Stimulated activated CD8-positive, alpha-beta memory T cell treated with anti-CD3 and anti-CD28 coated beads, Interleukin-4, amount 100 ng/mL, for 24 hours (primary cell): ENCODE results near the gene FRMPD3.
"Not testable (repeated sequence)": the region's sequence is repeated elsewhere in the genome, so short reads cannot be mapped to it uniquely, and the experiment has no call there.

Experiments
- DNase-seq: peaks from one replicate; pipeline ENCODE4 v3.0.0-alpha.2; 2020; ENCODE audit warnings: low read depth

Gene FRMPD3

DNA sequence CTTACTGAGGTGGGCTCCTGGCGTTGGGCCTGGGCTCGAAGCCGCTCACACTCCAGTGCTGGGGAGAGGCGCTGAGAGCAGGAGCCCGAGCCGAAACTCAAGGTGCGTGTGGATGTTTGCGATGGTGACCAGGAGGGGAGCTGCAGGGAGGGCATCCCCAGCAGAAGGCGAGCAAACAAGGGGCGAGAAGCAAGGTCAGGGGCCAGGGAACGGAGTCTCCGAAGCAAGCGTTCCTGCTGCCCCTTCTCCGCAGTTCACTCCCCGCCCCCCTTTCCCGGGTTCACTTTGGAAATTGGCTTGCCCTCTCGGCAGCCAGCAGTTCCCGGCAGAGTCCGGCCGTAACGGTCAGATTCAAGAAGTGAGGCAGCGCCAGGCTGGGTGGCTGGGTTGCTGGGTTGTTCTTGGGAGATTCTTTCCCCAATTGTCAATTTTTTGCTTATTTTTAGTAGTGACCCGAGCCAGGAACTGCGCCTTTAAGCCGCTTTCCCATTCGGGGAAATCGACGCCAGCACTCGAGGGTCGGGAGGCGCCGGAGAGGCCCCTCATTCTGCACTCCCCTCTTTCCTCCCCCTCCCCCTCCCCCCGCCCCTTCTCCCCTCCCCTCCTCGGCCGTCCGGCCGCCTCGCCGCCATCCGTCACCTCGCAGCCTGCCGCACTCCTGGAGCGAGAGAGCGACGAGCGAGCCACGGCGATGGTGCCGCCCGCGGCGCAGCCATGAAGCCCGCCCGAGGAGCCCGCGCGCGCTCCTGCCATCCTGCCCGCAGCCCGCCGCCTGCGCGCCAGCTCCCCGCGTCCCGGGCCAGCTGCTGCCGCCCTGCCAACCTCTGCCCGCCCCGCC is at the start of gene FRMPD3:
Gene FRMPD3, plus strand, starts transcription at position 655 of the 838 bp plus-strand sequence. CDS start 76,937 bp downstream, outside the sequence.
- DNase-seq = no peak

- no peak for DNase-seq
Observed at GRCh38 chrX:107420571-107420970, 28.9 kb upstream of the FRMPD3 start.

- DNase-seq = no peak
Observed at GRCh38 chrX:107421337-107421861, 28.1 kb upstream of the FRMPD3 start.

DNA sequence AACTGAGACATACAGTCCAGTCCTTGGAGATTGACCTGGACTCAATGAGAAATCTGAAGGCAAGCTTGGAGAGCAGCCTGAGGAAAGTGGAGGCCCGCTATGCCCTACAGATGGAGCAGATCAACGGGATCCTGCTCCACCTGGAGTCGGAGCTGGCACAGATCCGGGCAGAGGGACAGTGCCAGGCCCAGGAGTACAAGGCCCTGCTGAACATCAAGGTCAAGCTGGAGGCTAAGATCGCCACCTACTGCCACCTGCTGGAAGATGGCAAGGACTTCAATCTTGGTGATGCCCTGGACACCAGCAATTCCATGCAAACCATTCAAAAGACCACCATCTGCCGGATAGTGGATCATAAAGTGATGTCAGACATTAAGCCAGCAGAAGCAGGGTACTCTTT is 20.4 kb upstream of the FRMPD3 start:
- no peak for DNase-seq

DNA sequence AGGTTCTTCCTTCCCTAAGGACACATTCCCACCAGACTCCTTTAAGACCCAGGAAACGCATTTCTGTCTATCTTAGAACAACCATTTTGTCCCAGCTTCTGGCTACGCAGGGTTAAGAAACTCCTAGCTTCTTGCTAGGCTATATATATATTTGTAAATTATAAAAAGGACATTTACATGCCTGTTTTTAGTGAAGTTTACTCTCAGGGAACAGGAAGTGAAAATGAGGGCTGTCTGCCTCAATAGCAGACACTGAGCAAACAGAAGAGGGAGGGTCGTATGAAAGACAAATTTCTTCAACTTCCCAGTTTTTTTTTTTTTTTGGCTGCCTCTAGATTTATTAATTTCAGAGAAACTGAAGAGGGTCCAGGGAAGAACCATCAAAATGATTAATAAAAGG is 9.3 kb upstream of the FRMPD3 start:
- DNase-seq = no peak

DNA sequence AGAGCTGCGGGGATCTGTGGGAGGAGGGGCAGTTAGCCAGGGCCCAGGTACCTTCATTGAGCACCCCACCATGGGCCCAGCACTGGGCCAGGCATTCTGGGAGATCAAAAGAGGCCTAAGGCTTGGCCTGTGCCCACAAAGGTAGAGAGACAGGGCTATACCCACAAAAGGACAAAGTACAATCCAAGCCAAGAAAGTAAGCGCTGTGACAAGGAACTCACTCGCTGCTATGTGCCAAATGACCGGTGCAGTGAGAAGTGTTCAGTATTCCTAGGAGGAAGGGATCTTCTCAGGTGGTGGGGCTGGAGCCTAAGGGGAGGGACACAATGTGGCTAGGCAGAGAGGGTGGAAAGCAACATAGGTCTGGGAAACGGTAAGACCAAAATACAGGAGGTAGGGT is 8.8 kb upstream of the FRMPD3 start:
- no peak for DNase-seq

- DNase-seq = no peak
Observed at GRCh38 chrX:107442914-107443527, 6.4 kb upstream of the FRMPD3 start.

DNA sequence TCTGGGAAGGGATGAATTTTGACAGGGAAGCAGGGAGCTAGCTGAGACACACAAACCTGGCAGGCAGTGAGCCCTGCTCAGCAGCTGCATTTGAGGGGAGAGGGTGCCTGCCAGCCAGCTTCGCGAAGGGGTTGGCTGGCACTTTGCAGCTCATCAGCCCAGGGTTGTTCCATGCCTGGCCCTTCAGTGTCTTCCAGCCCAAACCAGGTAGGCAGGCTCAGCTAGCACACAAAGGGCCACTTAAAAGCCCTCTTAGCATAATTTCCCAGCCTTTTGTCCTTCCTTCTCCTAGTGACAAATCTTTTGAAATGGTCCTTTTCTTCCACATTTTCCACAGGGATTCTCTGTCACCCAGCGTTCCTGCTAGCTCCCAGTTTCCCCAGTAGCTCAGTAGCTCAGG is 4.3 kb upstream of the FRMPD3 start:
- no peak for DNase-seq

DNA sequence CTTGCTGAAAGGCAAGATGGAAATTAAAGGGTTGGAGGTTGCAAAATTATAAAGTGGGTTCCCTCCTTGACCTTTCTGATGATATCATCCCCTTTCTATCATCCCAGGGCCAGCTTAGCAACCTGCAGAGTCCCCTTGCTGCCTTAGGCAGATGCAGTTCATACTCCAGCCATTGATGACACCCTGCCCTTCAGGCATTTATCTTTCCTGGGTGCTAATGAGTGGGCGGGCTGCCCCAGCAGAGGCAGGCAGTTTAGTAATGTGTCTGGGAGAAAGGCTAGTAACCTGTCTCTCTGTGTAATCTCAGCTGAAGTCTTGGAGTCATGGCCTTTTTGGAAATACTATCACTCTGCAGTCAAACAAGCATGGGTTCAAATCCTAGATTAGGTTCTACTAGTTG is 3.8 kb upstream of the FRMPD3 start:
- DNase-seq = no peak

GRCh38 chrX:107447642-107448041 is 1.8 kb upstream of the FRMPD3 start:
- DNase-seq = no peak

DNA sequence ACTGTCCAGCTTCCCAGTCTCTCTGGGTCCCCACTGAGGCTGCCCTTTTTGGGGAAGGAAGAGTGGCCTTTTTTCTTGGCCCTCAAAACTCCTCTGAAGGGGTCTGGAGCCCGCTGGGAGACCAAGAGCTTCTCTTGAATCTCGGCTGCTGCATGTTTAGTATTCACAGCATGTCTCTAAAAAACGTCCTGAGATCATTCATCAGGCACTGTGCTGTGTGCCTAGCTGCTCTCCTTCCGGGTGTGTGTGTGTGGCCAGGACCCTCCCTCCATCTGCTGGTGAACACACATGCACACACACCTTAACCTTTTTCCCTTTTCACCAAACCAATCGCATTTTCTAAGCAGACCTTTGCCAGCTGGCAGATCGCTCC is 841 bp upstream of the FRMPD3 start:
- no peak for DNase-seq

GRCh38 chrX:107450823-107451509 is 1.5 kb downstream of the FRMPD3 start:
- DNase-seq = no peak

GRCh38 chrX:107451731-107452130 is 2.3 kb downstream of the FRMPD3 start:
- no peak for DNase-seq

GRCh38 chrX:107452581-107452980 is 3.1 kb downstream of the FRMPD3 start:
- DNase-seq = no peak

- DNase-seq = no peak
Observed at GRCh38 chrX:107454302-107454701, 4.8 kb downstream of the FRMPD3 start.

GRCh38 chrX:107457289-107457688 is 7.8 kb downstream of the FRMPD3 start:
- no peak for DNase-seq

- DNase-seq = no peak
Observed at GRCh38 chrX:107465932-107466620, 16.6 kb downstream of the FRMPD3 start.

- DNase-seq = no peak
Observed at GRCh38 chrX:107467271-107467670, 17.8 kb downstream of the FRMPD3 start.

- DNase-seq = no peak
Observed at GRCh38 chrX:107470198-107470597, 20.7 kb downstream of the FRMPD3 start.

DNA sequence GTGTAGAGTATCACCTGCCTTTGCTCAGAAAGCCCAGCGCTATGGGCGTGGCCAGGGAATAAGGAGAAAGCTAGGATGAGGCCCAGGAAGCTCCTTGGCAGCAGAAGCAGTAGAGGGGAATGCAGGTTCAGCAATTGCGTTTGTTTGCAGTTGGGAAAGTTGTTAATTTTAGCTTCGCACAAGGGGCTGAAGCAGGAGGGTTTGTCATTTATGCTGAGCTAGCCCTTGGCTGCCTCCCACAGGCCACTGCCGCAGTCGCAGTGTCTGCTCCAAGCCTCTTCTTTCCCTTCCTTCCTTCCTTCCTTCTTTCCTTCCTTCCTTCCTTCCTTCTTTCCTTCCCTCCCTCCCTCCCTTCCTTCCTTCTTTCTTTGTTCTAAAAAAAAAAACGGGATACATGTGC is 21.5 kb downstream of the FRMPD3 start:
- DNase-seq = no peak

DNA sequence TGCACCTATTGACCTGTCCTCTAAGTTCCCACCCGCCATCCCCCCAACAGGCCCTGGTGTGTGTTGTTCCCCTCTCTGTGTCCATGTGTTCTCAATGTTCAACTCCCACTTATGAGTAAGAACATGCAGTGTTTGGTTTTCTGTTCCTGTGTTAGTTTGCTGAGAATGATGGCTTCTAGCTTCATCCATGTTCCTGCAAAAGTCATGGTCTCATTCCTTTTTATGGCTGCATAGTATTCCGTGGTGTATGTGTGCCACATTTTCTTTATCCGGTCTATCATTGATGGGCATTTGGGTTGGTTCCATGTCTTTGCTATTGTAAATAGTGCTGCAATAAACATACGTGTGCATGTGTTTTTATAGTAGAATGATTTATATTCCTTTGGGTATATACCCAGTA is 22.0 kb downstream of the FRMPD3 start:
- DNase-seq = not testable (repeated sequence)

GRCh38 chrX:107477406-107477805 is 28.0 kb downstream of the FRMPD3 start:
- DNase-seq = no peak
